Retinal pigment epithelial cell (primary cell): ENCODE data around the gene PFKP.
A peak's percentile ranks its signal among the peaks of the same experiment; 100 is the strongest.
"Not testable (repeated sequence)": the region's sequence is repeated elsewhere in the genome, so short reads cannot be mapped to it uniquely, and the experiment has no call there.

Experiments used
- DNase-seq: peaks from one replicate; pipeline ENCODE4 v3.0.0-alpha.2; 2010; ENCODE audit warnings: low read depth
- H3K4me3 ChIP-seq: 2 replicates; pipeline ENCODE4 v1.5.1; 2011; ENCODE audit warnings: mild to moderate bottlenecking, low read length, control low read depth, moderate library complexity
- CTCF ChIP-seq: conservative IDR thresholded peaks from 2 replicates; pipeline ENCODE4 v1.5.1; 2011; ENCODE audit warnings: low read depth, low read length, control low read depth, inconsistent platforms

Gene PFKP

GRCh38 chr10:3054851-3055199, 12.5 kb upstream of the PFKP start:
- H3K4me3 ChIP-seq = no peak overlapping the region
- no peak for TF ChIP-seq CTCF
- no peak for DNase-seq

DNA sequence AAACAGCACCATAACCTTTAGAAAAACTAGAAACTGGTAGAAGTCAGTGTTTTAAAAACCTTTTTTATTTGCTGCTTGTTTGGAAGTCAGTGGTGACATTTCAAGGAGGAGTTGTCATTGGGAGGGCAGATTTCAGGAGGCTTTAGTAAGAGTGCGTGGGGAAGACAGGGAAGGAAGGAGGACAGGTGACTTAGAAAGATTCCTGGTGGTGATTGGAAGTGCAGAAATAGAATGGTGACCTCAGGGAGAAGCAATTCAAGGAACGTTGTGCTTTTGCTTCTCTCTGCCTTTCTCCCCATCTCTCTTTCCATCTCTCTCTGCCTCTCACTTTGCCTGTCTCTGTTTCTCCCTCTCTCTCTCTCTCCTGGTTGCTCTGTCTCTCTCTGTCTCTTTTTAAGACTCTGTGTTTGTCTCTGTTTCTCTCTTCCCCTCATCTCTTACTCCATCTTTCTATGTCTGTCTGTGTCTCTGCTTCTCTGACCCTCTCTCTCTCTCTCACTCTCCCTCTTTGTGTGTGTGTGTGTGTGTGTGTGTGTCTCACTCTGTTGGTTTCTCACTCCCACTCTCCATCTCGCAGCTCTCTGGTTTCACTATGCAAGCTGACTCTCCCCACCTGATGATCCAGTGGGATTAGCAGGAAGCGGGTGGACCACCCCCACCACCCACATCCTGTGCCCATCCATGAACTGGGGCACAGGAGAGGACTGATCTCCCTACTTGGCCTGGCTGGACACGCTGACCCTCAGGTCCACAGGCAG, 10.9 kb upstream of the PFKP start:
- TF ChIP-seq CTCF = no peak
- DNase-seq = no peak
- H3K4me3 ChIP-seq = no peak overlapping the region

DNA sequence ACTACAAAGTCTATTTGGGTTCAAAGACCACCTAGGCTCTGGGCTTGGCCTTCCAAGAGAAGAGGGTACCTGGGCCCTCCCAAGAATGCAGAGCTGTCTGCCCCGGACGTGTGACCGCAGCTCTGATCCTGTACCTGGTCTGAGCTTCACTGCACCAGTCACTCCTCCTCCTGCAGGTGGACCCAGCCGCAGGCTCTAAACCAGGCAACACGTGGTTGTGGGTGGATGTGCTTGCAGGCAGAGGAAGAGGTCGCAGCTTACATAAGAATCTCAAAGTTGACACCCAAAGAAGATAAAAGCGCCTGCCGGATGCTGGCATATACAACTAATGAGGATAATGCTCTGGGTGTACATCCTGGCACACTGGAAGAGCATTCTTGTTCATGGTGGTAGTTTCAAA, 9.4 kb upstream of the PFKP start:
- no peak for TF ChIP-seq CTCF
- DNase-seq = no peak
- H3K4me3 ChIP-seq = no peak overlapping the region

DNA sequence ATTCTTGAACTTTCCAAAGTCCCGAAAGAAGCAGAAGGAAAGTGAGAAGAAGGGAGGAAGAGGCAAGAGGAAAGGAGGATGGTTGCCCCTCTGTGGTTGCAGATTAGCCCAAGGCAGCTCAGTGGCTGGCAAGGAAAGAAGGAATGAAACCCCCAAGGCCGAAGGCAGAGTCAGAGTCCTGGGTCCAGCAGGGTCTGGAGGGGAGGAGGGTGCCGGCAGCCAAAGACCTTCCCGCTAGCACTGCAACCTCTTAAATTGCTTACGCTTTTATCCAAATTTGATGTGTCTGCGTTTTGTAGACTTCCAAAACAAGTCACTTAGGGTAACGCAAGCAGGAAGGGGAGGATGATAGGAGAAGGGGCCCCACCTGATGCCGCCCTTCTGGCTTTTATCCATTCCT, 7.4 kb upstream of the PFKP start:
- DNase-seq = no peak
- TF ChIP-seq CTCF = no peak
- no peak overlapping the region for H3K4me3 ChIP-seq

DNA sequence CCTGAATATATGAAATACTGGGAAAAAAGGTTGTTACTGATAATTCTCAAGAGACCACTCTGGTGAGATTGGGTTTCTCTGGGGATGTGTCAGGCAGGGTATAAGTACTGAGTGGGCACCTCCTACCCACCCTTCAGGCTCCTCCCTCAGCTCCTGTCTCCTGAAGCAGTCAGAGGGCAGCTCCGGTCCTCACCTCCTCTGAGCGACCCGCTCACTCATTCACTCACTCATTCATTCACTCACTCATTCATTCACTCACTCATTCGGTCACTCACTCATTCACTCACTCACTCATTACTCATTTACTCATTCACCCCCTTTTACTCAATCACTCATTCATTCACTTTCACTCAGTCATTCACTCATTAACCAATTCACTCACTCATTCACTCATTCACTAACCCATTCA, 6.9 kb upstream of the PFKP start:
- no peak for TF ChIP-seq CTCF
- DNase-seq = no peak
- H3K4me3 ChIP-seq = no peak overlapping the region

DNA sequence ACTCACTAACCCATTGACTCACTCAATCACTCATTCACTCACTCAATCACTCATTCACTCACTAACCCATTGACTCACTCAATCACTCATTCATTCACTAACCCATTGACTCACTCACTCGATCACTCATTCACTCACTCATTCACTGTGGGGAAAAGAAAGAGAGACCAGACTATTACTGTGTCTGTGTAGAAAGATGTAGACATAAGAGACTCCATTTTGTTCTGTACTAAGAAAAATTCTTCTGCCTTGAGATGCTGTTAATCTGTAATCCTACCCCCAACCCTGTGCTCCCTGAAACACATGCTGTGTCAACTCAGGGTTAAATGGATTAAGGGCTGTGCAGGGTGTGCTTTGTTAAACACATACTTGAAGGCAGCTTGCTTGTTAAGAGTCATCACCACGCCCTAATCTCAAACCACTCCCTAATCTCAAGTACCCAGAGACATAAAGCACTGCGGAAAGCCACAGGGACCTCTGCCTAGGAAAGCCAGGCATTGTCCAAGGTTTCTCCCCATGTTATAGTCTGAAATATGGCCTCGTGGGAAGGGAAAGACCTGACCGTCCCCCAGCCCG, 5.9 kb upstream of the PFKP start:
- peak; percentile 65 for DNase-seq

DNA sequence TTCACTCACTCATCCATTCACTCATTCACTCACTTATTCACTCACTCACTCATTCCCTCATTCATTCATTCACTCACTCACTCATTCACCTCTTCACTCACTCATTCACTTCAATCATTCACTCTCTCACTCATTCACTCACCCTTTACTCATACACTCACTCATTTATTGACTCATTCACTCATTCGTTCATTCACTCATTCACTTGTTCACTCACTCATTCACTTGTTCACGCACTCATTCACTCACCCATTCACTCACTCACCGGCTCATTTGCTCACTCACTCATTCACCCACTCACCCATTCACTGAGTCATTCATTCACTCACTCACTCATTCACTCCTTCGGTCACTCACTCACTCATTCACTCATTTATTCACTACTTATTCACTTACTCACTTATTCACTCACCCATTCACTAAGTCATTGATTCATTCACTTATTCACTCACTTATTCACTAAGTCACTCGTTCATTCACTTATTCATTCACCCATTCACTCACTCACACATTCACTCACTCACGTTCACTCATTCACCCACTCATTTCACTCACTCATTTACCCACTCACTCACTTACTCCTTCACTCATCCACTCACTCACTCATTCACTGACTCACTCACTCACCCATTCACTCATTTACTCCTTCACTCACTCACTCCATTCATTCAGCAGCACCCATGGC, 4.7 kb upstream of the PFKP start:
- DNase-seq = no peak
- no peak overlapping the region for H3K4me3 ChIP-seq
- no peak for TF ChIP-seq CTCF

More for the DNA sequence above, 5.9 kb upstream of the PFKP start:
- not testable (repeated sequence) for H3K4me3 ChIP-seq
